H1 (cell line): ENCODE data around the gene RPS6KA2.

Experiments used
- ATF3 ChIP-seq: IDR thresholded peaks from 2 replicates; pipeline ENCODE4 v1.6.1; 2011; ENCODE audit warnings: low read depth, mild to moderate bottlenecking, low read length; ENCODE audit not compliant: insufficient read depth
- BRCA1 ChIP-seq: IDR thresholded peaks from 2 replicates; pipeline ENCODE4 v1.6.1; 2012; ENCODE audit warnings: low read depth, low read length, improper control_type of control experiment
- CTCF ChIP-seq, 3 experiments: IDR thresholded peaks; 1 replicate in 2 of 3; 2 replicates in 1 of 3; pipeline versions ENCODE4 v1.5.1 to v1.6.1; 2011; ENCODE audit warnings: low read length in 3 of 3, mild to moderate bottlenecking in 3 of 3, inconsistent platforms in 2 of 3, low read depth in 1 of 3, moderate library complexity in 1 of 3; ENCODE audit not compliant: insufficient read depth in 1 of 3; ENCODE audit errors: control extremely low read depth in 1 of 3
- RAD21 ChIP-seq, 2 experiments: IDR thresholded peaks in 1 of 2; conservative IDR thresholded peaks in 1 of 2; 2 replicates each; pipeline ENCODE4 v1.6.1; 2011; ENCODE audit warnings: low read depth in 2 of 2, low read length in 2 of 2, improper control_type of control experiment in 1 of 2, inconsistent platforms in 1 of 2, mild to moderate bottlenecking in 1 of 2, moderate library complexity in 1 of 2
- SIN3A ChIP-seq, 2 experiments: IDR thresholded peaks in 1 of 2; conservative IDR thresholded peaks in 1 of 2; 2 replicates each; pipeline ENCODE4 v1.6.1; 2011 to 2012; ENCODE audit warnings: low read length in 2 of 2, improper control_type of control experiment in 1 of 2, low read depth in 1 of 2, mild to moderate bottlenecking in 1 of 2
- USF2 ChIP-seq: IDR thresholded peaks from 2 replicates; pipeline ENCODE4 v1.6.1; 2011; ENCODE audit warnings: low read length, improper control_type of control experiment

- no peak for TF ChIP-seq SIN3A (conservative IDR thresholded peaks at IDR 0.05 in 1 of 2, IDR thresholded peaks at IDR 0.05 in 1 of 2; ENCODE audit: low read depth in 1 of 2, low read length in 2 of 2)
- no peak for TF ChIP-seq ATF3
- TF ChIP-seq USF2: no peak
- no peak for TF ChIP-seq RAD21 (IDR thresholded peaks at IDR 0.05 in 1 of 2, conservative IDR thresholded peaks at IDR 0.05 in 1 of 2; ENCODE audit: low read depth in 2 of 2, low read length in 2 of 2)
- TF ChIP-seq BRCA1: no peak
- no peak for TF ChIP-seq CTCF (IDR thresholded peaks at IDR 0.05; ENCODE audit: control extremely low read depth in 1 of 3, insufficient read depth in 1 of 3, low read depth in 1 of 3, low read length in 3 of 3)
Observed at GRCh38 chr6:166473886-166474571, 153.0 kb downstream of the RPS6KA2 start.
